ENCODE results near the gene LTBP1.
"Not testable (repeated sequence)": the region's sequence is repeated elsewhere in the genome, so short reads cannot be mapped to it uniquely, and the experiment has no call there.

Gene LTBP1, protein sequence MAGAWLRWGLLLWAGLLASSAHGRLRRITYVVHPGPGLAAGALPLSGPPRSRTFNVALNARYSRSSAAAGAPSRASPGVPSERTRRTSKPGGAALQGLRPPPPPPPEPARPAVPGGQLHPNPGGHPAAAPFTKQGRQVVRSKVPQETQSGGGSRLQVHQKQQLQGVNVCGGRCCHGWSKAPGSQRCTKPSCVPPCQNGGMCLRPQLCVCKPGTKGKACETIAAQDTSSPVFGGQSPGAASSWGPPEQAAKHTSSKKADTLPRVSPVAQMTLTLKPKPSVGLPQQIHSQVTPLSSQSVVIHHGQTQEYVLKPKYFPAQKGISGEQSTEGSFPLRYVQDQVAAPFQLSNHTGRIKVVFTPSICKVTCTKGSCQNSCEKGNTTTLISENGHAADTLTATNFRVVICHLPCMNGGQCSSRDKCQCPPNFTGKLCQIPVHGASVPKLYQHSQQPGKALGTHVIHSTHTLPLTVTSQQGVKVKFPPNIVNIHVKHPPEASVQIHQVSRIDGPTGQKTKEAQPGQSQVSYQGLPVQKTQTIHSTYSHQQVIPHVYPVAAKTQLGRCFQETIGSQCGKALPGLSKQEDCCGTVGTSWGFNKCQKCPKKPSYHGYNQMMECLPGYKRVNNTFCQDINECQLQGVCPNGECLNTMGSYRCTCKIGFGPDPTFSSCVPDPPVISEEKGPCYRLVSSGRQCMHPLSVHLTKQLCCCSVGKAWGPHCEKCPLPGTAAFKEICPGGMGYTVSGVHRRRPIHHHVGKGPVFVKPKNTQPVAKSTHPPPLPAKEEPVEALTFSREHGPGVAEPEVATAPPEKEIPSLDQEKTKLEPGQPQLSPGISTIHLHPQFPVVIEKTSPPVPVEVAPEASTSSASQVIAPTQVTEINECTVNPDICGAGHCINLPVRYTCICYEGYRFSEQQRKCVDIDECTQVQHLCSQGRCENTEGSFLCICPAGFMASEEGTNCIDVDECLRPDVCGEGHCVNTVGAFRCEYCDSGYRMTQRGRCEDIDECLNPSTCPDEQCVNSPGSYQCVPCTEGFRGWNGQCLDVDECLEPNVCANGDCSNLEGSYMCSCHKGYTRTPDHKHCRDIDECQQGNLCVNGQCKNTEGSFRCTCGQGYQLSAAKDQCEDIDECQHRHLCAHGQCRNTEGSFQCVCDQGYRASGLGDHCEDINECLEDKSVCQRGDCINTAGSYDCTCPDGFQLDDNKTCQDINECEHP (N-terminal part only)

DNA sequence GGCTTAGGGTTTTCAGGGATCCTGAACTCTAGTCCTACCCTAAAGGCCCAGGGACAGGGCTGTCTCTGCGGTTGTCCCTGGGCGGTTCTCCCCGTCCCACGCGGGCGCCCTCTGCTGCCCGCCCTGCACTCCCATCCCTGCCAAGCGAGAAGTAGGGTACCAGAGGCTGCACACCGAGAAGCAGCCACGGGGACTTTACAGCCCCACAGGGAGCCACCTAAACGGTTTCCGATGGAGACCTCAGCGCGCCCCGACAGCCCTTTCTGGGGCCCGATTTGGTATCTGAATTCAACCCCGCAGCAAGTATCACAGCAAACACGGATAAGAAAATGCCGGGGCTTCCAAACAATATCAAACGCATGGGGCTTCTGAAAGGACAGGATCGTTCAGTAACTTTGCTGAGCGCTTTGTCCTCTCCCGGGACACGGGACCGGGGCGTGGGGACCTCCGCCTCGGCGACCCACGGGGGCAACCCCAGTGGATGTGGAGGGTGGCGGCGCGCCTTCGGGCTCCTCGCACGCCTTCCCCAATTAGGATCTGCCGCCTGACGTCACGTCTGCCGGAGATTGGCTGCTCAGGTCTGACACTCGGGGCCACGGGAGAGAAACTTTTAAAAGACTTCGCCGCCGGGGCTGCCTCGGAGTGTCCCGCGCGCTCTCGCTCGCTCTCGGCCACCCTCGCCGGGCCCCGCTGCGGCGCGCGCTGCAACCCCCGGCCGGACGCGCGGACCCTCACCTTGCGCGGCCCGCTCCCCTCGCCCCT, at the start of gene LTBP1:
LTBP1 (plus strand) TSS at position 640 of the 762 bp plus-strand sequence. CDS start 372 bp downstream, outside the sequence.
- DNase-seq (ENCODE audit: low spot score): peak; percentile 65

DNA sequence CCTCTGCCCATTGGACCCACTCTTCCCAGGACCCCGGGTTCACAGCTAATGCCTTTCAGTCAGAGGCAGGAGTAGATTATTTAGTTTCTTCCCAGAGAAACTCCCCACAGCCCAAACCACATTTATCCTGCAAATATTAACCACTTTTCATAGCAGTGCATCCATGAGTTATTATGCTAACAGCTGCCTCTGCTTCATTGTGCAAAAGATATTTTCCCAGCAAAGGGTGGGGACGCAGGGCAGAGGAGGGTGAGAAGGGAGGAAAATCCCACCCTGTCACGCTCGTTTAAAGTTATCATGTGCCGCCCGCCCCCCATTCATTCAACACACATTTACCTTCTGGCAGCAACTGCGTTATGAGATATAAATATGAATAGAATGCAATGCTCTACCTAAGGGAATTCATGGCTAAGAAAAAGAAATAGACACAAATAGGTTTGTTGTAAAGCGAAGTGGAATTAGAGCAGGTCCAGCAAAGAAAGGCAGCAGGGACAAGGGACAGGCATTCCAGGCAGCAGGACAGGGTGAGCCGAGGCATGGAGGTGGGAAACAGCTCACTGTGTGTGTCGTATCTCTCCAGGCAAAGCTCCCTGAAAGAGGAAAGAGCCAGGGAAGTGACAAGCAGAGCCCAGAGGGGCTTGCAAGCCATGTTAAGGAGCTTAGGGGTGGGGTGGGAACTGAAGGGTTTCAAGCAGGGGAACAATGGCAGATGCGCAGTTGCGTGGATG, 46.3 kb upstream of the LTBP1 start:
- no peak for DNase-seq (ENCODE audit: low spot score)

DNA sequence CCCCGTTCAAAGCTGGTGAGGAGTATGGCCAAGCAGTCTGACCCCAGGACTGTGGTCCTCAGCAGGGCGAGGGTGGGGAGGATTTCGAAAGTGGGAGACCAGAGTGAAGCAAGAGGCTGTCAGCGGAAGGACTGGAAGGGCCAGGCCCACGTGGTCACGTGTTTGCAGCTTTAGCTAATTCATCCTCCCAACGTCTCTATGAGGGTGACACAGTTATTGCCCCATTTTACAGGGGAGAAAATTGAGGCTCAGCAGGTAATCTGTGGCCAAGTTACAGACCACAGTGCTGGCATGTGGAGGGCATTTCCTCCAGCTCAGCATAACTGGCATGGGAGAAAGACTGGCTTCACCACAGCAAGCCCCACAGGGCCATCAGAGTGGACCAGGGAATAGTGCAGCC, 45.4 kb upstream of the LTBP1 start:
- DNase-seq (ENCODE audit: low spot score): no peak

DNA sequence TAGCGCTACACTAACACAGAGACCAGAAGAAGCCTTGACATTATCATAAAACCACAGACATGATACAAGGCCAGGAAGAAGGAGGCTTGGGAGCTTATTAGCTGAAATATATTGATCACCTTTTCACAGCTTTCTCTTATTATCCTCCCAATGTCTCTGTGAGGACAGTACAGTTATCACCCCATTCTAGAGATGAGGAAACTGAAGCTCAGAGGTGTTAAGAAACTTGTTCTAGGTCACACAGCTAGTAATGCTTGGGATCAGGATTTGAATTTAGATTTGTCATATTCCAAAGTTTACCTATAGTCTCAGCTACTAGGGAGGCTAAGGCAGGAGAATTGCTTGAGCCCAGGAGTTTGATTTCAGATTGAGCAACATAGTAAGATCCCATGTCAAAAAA, 44.6 kb upstream of the LTBP1 start:
- DNase-seq (ENCODE audit: low spot score): no peak

DNA sequence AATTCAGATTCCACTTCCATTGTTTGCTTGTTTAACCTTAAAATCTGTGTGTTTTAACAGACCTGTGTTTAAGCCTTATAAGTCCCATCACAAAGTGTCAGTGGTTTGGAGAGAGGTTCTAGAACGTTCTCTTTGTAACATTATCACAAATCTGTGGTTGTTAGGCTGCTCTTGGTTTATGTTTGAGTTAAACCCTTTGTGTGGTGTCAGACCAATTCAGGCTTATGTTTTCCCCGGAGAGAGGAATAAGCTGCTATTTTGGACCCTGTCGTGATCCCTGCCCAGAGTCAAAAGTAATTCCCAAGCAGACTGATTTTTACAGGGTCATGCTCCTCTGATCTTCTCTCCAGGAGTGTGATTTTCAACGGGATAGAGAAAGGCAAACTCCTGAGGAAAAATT, 43.8 kb upstream of the LTBP1 start:
- DNase-seq (ENCODE audit: low spot score): no peak

DNA sequence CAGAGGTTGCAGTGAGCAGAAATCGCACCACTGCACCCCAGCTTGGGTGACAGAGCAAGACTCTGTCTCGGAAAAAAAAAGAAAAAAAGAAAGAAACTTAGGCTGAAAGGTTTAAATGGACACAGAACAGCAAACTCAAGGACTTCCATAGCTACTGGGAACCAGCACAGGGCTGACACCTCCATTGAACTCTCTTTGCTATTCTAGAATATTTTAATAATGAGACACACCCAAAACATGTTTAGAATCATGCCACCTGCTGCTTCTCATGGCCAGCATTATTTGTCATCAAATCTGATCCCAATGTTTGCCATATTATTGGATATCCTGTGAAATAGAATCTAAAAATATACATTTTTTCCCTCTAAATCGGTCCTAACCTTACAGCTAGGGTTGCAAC, 42.7 kb upstream of the LTBP1 start:
- DNase-seq (ENCODE audit: low spot score): no peak

DNA sequence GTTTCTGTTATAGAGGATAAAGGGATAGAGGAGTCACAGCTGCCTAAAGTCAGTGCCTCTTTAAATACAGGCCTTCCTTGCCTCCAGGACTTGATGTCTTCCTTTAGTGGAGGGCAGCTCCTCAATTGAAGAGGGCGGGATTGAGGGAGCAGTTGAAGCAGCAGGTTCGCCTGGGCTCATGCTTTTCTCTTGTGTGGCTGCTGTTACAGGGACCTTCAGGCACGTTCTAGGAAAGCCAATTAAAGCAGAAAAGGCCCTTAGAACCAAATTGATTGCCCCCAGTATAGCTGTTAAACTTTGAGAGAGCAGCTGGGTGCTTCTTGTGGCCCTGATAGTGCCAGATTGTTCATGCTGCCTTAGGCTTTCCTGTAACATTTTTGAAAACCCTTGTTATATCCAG, 42.0 kb upstream of the LTBP1 start:
- no peak for DNase-seq (ENCODE audit: low spot score)

DNA sequence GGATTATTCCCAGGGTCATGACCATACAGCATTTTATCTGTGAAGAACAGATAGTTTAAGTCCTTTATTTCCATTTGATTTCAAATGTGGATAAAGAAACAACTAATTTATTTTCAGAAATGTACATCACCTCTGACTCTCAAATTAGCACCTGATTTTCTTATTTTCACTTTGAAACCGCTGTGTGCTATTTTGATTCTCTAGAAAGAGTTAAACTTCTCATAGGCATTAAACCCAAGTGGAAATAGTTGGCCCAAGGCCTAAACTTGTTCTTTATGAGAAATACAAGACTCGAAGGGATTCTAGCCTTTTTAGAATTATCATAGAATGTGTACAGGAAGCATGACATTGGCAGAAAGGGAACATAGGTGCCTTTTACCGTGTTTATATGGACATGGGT, 41.5 kb upstream of the LTBP1 start:
- no peak for DNase-seq (ENCODE audit: low spot score)

DNA sequence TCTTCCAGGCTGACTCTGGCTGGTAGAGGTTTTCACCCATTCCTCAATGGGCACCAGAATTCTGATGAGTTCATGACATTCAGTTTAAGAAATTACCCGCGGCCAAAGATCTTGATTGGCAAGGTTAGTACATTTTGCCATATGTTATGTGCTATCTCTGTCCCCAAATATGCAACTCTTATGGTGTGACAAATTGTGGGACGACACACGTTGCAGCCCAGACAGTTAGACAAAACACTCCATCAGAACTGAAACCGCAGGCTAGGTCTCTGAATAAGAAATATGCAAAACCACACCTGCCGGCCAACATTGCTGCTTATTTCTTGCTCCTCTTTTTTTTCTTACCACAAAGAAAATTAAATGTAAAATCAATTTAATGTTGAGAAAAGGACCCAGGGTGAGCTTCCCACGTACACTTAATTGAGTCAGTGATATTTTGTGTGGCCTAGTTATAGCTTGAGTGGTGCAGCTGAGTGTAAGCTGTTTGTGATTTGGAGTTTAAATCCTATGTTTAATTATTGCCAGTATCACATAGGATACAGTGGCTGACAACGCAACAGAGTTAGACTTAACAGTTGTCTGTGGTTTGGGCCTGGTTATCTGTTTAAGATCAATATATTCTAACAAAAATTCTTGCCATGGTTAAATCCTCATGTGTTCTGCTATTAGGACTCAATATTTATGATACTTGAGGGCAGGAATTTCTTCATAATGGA, 35.7 kb upstream of the LTBP1 start:
- DNase-seq (ENCODE audit: low spot score): no peak

DNA sequence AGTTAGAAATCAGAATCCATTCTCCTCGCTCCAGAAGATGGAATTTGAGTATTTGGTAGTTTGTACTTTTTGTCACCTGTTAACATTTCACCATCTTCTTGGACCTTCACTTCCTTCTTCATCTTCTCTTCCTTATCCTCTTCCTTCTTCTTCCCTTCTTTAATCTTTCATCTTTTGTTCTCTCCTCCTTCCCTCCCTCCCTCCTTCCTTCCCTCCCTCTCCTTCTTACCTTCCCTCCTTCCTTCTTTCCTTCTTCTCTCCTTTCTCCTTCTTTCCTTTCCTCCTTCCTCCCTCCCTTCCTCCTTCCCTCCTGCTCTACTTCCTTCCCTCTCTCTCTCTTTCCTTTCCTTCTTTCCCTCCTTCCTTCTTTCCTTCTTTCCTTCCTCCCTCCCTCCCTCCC, 31.1 kb upstream of the LTBP1 start:
- no peak for DNase-seq (ENCODE audit: low spot score)

DNA sequence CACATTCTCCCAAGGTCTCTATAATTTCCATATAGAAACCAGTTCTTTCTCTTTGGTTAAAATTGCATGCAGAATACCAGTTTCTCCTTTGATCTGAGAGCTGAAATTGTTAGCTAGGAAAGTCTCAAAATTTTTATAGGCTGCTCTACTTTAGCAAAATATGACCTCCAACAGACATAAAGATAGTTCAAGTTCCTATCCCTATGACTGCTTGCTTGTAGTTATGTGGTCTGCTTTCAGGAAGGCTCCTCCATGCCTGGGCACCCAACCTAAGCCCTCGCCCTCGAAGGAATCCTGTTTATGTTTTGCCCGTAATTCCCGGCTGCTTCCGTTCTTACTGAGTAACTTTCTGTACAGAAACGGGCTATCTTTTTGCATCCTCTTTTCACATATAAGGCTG, 28.0 kb upstream of the LTBP1 start:
- DNase-seq (ENCODE audit: low spot score): no peak

DNA sequence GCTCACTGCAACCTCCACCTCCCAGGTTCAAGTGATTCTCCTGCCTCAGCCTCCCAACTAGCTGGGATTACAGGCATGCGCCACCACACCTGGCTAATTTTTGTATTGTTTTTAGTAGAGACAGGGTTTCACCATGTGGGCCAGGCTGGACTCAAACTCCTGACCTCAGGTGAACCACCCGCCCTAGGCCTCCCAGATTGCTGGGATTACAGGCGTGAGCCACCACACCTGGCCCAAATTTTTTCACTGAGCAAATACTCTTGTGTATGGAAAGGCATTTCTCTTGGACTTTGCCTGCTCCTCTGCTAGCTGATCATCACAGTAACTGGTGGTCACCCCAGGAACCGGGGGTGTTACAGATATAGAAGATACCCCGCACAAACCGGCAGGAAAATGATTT, 26.9 kb upstream of the LTBP1 start:
- DNase-seq (ENCODE audit: low spot score): not testable (repeated sequence)

DNA sequence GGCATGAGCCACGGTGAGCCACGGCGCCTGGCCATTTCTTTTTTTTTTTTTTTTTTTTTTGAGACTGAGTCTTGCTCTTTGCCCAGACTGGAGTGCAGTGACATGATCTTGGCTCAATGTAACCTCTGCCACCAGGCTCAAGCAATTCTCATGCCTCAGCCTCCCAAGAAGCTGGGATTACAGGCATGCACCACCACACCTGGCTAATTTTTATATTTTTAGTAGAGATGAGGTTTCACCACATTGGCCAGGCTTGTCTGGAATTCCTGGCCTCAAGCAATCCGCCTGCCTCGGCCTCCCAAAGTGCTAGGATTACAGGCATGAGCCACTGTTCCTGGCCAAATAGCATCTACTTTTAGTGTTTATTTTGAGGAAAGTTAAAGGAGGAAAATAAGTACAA, 25.3 kb upstream of the LTBP1 start:
- not testable (repeated sequence) for DNase-seq (ENCODE audit: low spot score)

DNA sequence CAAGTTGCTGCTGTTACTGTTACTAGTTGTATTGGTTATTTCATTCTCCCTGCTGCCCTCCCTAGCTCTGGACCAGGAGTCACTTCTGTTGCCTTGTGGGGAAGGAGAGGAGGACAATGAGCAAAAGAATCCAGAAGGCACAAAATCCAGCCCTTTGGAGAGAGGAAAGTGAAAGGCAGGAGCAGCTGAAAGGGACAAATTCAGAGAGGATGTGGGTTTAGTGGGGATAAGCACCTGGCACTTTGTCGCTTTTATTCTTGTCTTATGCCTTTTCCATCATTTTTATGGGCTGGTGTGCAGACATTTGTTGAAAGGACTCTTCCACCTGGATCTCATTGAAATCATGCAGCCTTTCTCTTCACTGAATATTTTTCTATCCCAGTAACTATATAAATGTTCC, 24.3 kb upstream of the LTBP1 start:
- DNase-seq (ENCODE audit: low spot score): no peak

DNA sequence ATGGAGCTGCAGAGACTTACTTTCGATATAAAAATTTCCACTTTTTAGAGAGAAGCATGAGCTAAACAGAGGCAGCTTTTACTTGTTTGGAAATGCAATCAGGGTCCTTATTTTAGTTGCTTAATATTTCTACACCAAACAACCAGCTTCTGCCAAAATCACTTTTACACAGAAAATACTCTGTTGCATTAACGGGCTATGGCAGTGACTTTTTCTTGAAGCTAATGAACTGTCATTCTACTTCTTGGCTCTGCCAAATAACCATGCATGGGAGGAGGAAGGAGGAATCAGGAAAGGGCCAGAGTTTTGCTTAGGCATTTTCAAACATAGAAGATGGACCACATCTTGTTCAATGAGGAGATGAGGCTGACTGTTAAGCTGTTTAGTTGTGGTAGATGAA, 23.6 kb upstream of the LTBP1 start:
- DNase-seq (ENCODE audit: low spot score): no peak

DNA sequence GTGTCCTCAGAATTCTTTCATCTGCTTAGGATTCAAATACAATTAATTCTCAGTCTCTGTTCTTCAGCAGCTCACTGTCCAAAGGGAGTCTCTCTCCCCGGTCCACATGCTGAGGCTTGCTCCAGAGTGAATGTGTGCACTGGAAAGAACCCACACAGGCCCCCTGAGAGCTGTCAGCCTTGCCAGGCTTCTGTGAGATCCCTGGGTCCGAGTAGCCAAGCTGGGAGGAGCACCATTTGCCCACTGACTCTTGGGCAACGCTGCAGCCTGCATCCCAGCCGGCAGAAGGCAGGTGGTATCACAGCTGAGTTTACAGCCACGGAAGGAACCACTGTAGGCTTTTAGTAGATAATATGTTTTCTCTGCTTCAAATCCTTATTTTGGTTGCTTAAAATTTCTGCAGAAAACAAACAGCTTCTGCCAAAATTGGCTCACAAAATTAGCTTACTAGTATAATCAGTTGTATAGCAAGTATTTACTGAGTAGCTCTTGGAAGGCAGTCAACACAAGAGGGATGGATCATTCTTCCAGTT, 21.4 kb upstream of the LTBP1 start:
- no peak for DNase-seq (ENCODE audit: low spot score)

DNA sequence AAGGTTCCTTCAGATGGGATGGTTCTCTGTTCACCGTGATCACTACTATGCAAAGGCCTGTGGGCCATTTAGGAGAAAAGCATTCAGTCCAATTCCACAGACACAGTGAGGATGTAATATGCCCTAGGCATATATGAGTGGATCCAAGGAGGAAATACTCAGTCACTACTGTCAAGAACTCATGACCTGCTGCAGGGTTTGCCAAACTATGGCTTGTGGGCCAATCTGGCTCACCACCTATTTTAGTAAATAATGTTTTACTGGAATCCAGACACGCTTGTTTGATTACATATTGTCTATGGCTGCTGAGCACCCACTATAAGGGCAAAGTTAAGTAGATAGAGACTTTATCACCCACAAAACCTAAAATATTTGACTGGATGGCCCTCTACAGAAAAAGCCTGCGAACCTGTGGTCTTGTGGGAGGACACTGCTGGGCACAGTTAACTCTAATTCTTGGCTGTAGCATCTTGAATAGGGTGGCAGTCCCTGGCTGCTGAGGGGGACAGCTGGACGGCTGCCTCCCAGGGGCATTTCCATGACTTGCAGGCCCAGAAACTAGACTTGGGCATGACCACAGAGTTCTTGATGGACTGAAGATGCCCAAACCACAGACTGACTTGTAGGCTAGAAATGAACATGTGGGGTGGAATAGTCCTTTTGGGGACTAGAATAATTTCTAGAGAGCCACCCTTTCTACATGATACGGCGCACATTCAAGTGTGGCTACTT, 20.6 kb upstream of the LTBP1 start:
- DNase-seq (ENCODE audit: low spot score): no peak

DNA sequence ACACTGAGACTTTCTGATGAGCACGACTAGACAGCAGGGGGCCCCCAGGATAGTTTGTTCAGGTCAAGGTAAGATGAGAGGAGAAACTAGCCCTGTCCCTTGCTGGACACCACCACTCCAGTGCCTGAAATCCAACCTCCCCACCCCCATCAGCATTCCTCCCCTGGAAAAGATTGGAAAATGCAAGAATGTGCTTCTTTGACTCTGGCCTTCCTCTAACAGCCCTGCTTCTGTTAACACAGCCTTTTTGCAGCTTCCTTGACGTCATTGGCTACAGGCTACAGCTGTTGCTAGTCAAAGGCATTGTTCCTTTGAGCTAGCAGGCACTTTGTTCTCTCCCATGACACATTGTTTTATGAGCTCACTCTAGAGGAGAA, 20.1 kb upstream of the LTBP1 start:
- DNase-seq (ENCODE audit: low spot score): no peak

DNA sequence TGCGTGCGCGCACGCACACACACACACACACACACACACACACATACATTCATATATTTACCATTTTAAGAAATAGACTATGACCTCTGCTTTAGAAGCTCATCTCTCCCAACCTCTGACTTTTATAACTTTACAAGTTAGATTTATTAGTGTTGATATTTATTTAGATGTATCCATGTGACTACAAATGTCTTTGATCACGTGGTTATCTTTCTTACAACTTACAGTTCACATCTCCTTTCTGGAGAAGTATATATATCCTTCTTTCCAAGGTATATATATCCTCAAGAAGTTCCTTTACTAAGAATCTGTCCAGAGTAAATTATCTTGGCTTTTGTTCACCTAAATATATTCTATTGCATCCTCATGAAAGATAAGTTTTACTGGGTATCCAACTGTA, 16.3 kb upstream of the LTBP1 start:
- no peak for DNase-seq (ENCODE audit: low spot score)

DNA sequence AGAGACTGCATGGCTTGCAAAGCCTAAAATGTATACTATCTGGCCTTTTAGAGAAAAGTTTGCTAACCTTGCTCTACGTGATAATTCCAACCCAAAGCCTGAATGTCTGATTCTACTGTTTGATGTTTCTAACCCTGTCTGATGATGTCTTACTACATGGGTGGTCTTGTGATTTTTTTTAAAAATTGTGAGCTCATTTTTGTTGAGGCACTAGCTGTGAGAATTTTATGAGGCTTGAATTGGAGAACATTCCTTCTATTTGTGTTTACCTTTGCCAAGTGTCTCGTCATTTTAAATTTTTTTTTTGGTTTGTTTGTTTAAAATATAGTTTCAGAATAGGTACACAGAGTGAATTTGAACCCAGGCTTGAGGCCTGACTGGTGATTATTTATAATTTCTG, 15.2 kb upstream of the LTBP1 start:
- no peak for DNase-seq (ENCODE audit: low spot score)

All from activated CD4-positive, alpha-beta T cell treated with anti-CD3 and anti-CD28 coated beads, Interleukin-2, Interleukin-4, amounts not matched to agents 100 ng/mL and 50 ng/mL, durations not matched to agents 16 hours and 8 hours (primary cell).